Measurements from ENCODE around the gene LSM5. TPM values are rescaled to one million over a fixed set of nuclear protein-coding genes. Genes with fewer than 3 reads are reported as not detected.

Gene LSM5
- total and polyA plus RNA-seq, 9 of the 15 experiments (the other 6 are each of a cell fraction or from before 2014, with no cell fraction given): 36.3 to 620 (median 186) TPM

GRCh38 chr7:32495298-32496051, 5.3 kb upstream of the LSM5 start, which contains the start of gene AVL9 (continued):
- TF ChIP-seq PBX2 (CRISPR knock-in tag; IDR thresholded peaks at IDR 0.05; ENCODE audit: low read depth) (no peak), PBX2 (tag; conservative IDR thresholded peaks at IDR 0.05; ENCODE audit: low read depth) (no peak), ZBTB40 (IDR thresholded peaks at IDR 0.05) (peak; percentile 64; the same call in 1 of the 2 replicates), ZBTB40 (CRISPR knock-in tag; IDR thresholded peaks at IDR 0.05) (no peak), TSC22D4 (tag; IDR thresholded peaks at IDR 0.05) (no peak), USF1 (CRISPR knock-in tag; IDR thresholded peaks at IDR 0.05) (peak; percentile 91), E2F4 (CRISPR knock-in tag; IDR thresholded peaks at IDR 0.05; ENCODE audit: low read depth) (0 out of 2 replicates have a peak, but pooled peaks have one; percentile 35), ADNP (tag; IDR thresholded peaks at IDR 0.05) (no peak), PML (IDR thresholded peaks at IDR 0.05; ENCODE audit: low read length) (peak; percentile 50; the same call in 1 of the 2 replicates), RFX7 (CRISPR knock-in tag; IDR thresholded peaks at IDR 0.05) (no peak), MCM5 (IDR thresholded peaks at IDR 0.05; ENCODE audit: low read depth) (no peak), NR2C1 (IDR thresholded peaks at IDR 0.05) (no peak), NR2C1 (tag; IDR thresholded peaks at IDR 0.05) (peak; percentile 23; the same call in 1 of the 2 replicates), FOXK1 (CRISPR knock-in tag; IDR thresholded peaks at IDR 0.05; ENCODE audit: borderline replicate concordance) (no peak), CXXC5 (CRISPR knock-in tag; IDR thresholded peaks at IDR 0.05) (peak; percentile 88)

Measured in K562 (cell line).